NCI-H748 (cell line): ENCODE results near the gene IQCN.

Experiments used
- DNase-seq: peaks from one replicate; lab custom pipeline; 2025; ENCODE audit not compliant: unreplicated experiment; lab: John Stamatoyannopoulos, UW

The IQCN gene

GRCh38 chr19:18266771-18267686, 7.2 kb downstream of the IQCN start:
- DNase-seq: no peak

GRCh38 chr19:18265582-18265981, 8.7 kb downstream of the IQCN start:
- no peak for DNase-seq

- no peak for DNase-seq
Measured at GRCh38 chr19:18264971-18265540, 9.2 kb downstream of the IQCN start.

GRCh38 chr19:18264137-18264854, 10.0 kb downstream of the IQCN start:
- no peak for DNase-seq

GRCh38 chr19:18263324-18264136, 10.7 kb downstream of the IQCN start:
- no peak for DNase-seq

- DNase-seq: no peak
Measured at GRCh38 chr19:18262917-18263316, 11.3 kb downstream of the IQCN start.

- no peak for DNase-seq
Measured at GRCh38 chr19:18262144-18262543, 12.1 kb downstream of the IQCN start.

- DNase-seq: no peak
Measured at GRCh38 chr19:18261474-18261873, 12.8 kb downstream of the IQCN start.

GRCh38 chr19:18259893-18260292, 14.4 kb downstream of the IQCN start:
- DNase-seq: no peak

GRCh38 chr19:18257503-18258470, 16.5 kb downstream of the IQCN start:
- no peak for DNase-seq

GRCh38 chr19:18254546-18255503, 19.4 kb downstream of the IQCN start:
- DNase-seq: peak; percentile 69

- no peak for DNase-seq
Measured at GRCh38 chr19:18253716-18254115, 20.5 kb downstream of the IQCN start.

GRCh38 chr19:18253130-18253529, 21.1 kb downstream of the IQCN start:
- no peak for DNase-seq

GRCh38 chr19:18252370-18252717, 21.9 kb downstream of the IQCN start:
- no peak for DNase-seq

GRCh38 chr19:18251587-18252369, 22.5 kb downstream of the IQCN start:
- DNase-seq: peak; percentile 53

GRCh38 chr19:18249834-18250233, 24.4 kb downstream of the IQCN start:
- no peak for DNase-seq

GRCh38 chr19:18245297-18245696, 29.0 kb downstream of the IQCN start:
- no peak for DNase-seq

GRCh38 chr19:18239303-18239702, 34.9 kb downstream of the IQCN start:
- no peak for DNase-seq
